ENCODE measurements around the gene ADCK2. TPM values are rescaled to one million over a fixed set of nuclear protein-coding genes. Genes with fewer than 3 reads are reported as not detected.

The ADCK2 gene
- 9.4 to 13.0 TPM (median 9.5 TPM) in 3 replicates for polyA plus RNA-seq
- polyA plus RNA-seq (2011; ENCODE audit: low read depth) = 7.4 TPM
- polyA plus RNA-seq (2011; cell fraction: cytosol; rRNA removed) = 8.2 and 9.2 TPM in 2 replicates
- polyA plus RNA-seq (2011; cell fraction: nucleus; rRNA removed) = 9.9 and 10.2 TPM in 2 replicates
- 14.9 and 15.6 TPM in 2 replicates for polyA plus RNA-seq (2012; ENCODE audit: low replicate concordance)
- polyA minus RNA-seq = 8.1 to 18.6 TPM (median 12.9 TPM) in 3 replicates
- polyA minus RNA-seq (2011; cell fraction: cytosol; rRNA and poly(A)+ RNA removed) = 11.3 TPM
- polyA minus RNA-seq (2011; cell fraction: nucleus; rRNA and poly(A)+ RNA removed) = 5.9 and 6.3 TPM in 2 replicates

GRCh38 chr7:140672382-140673062 is at the start of gene ADCK2:
ADCK2 (plus strand) TSS chr7:140672945; CDS start chr7:140673331, 386 bp downstream.
- no peaks in the 10 kb centered on the region for H3K9me1 ChIP-seq (ENCODE audit: control insufficient read depth, extremely low read depth, insufficient read depth, low read length)
- dilution Hi-C loops (cut with MboI; ENCODE audit: extremely low pct_ligation_motif_present, low sequenced_read_pairs) = no loop called here
- DNase-seq (ENCODE audit: low read depth, low spot score) = no peak
- no peaks in the 10 kb centered on the region for H3K27me3 ChIP-seq (ENCODE audit: control insufficient read depth, extremely low read depth, insufficient read depth, low read length)
- H4K20me1 ChIP-seq (ENCODE audit: control insufficient read depth, extremely low read depth, insufficient read depth, low read length) = no peaks in the 10 kb centered on the region
- no peaks in the 10 kb centered on the region for H3K9me3 ChIP-seq (ENCODE audit: control insufficient read depth, low read depth, low read length)
- no peak for FAIRE-seq
- no peaks in the 10 kb centered on the region for H3K79me2 ChIP-seq (ENCODE audit: control insufficient read depth, insufficient read depth, low read length)
- peaks cover 16% of the 10 kb centered on the region for H3K4me1 ChIP-seq (ENCODE audit: control insufficient read depth, extremely low read depth, insufficient read depth, low read length)
- peak within 1 kb of the TSS; percentile 58 to 79 (median 72) for H3K4me3 ChIP-seq (ENCODE audit: control insufficient read depth in 2 of 3, extremely low read depth in 1 of 3, insufficient read depth in 2 of 3, low read depth in 1 of 3, low read length in 3 of 3)
- peak within 1 kb of the TSS; percentile 83 for H3K4me2 ChIP-seq (ENCODE audit: control insufficient read depth, extremely low read depth, insufficient read depth, low read depth, low read length)
- peak within 1 kb of the TSS; percentile 88 for H2AFZ ChIP-seq (ENCODE audit: control insufficient read depth, low read length)
- H3K36me3 ChIP-seq (ENCODE audit: control insufficient read depth in 2 of 2, extremely low read depth in 1 of 2, insufficient read depth in 2 of 2, low read length in 2 of 2) = peaks cover 0 to 3% of the 10 kb centered on the region in 2 experiments
- peak within 1 kb of the TSS; percentile 68 for H3K9ac ChIP-seq (ENCODE audit: control insufficient read depth, extremely low read depth, insufficient read depth, low read length)
- H3K27ac ChIP-seq (ENCODE audit: control insufficient read depth, insufficient read depth, low read length) = peak within 1 kb of the TSS; percentile 19
- TF ChIP-seq CTCF (optimal IDR thresholded peaks at IDR 0.05 in 1 of 3, IDR thresholded peaks at IDR 0.05 in 1 of 3, conservative IDR thresholded peaks at IDR 0.05 in 1 of 3; ENCODE audit: extremely low read depth in 1 of 3, insufficient read depth in 2 of 3, low read length in 3 of 3) (no peak), EZH2 (IDR thresholded peaks at IDR 0.05; ENCODE audit: low read length) (no peak)

DNA sequence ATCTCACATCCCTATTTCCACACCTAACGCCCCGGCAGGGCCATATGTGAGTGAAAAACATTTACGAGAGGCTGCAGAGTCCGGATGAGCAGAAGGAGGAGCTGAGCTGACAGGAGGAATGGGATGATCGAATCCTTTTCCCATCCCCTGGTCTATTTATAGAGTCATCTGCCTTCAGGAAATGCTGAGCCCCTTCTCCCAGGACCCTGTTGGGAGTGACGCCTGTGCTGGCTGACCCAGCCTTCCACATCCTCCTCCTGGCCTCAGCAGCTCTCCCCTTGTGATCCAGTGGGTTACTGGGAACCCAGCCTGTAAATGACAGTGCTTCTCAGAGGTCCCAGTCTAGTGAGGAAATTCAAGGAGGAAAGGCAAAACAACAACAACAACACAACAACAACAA is 48.8 kb upstream of the ADCK2 start:
- FAIRE-seq (no peak), DNase-seq (ENCODE audit: low read depth, low spot score) (no peak)
- no peak overlapping the region for H3K9ac ChIP-seq (ENCODE audit: control insufficient read depth, extremely low read depth, insufficient read depth, low read length)
- no peaks in the 10 kb centered on the region for H3K27me3 ChIP-seq (ENCODE audit: control insufficient read depth, extremely low read depth, insufficient read depth, low read length)
- H3K4me1 ChIP-seq (ENCODE audit: control insufficient read depth, extremely low read depth, insufficient read depth, low read length) = peaks cover 38% of the 10 kb centered on the region
- H3K4me2 ChIP-seq (ENCODE audit: control insufficient read depth, extremely low read depth, insufficient read depth, low read depth, low read length) = no peak overlapping the region
- no peak overlapping the region for H3K27ac ChIP-seq (ENCODE audit: control insufficient read depth, insufficient read depth, low read length)
- no peaks in the 10 kb centered on the region for H4K20me1 ChIP-seq (ENCODE audit: control insufficient read depth, extremely low read depth, insufficient read depth, low read length)
- TF ChIP-seq CTCF (optimal IDR thresholded peaks at IDR 0.05 in 1 of 3, IDR thresholded peaks at IDR 0.05 in 1 of 3, conservative IDR thresholded peaks at IDR 0.05 in 1 of 3; ENCODE audit: extremely low read depth in 1 of 3, insufficient read depth in 2 of 3, low read length in 3 of 3) (no peak), EZH2 (IDR thresholded peaks at IDR 0.05; ENCODE audit: low read length) (no peak)
- no peaks in the 10 kb centered on the region for H3K9me1 ChIP-seq (ENCODE audit: control insufficient read depth, extremely low read depth, insufficient read depth, low read length)
- H3K79me2 ChIP-seq (ENCODE audit: control insufficient read depth, insufficient read depth, low read length) = no peaks in the 10 kb centered on the region
- dilution Hi-C loops (cut with MboI; ENCODE audit: extremely low pct_ligation_motif_present, low sequenced_read_pairs) = no loop called here
- no peak overlapping the region for H2AFZ ChIP-seq (ENCODE audit: control insufficient read depth, low read length)
- no peak overlapping the region for H3K4me3 ChIP-seq (ENCODE audit: control insufficient read depth in 2 of 3, extremely low read depth in 1 of 3, insufficient read depth in 2 of 3, low read depth in 1 of 3, low read length in 3 of 3)
- no peaks in the 10 kb centered on the region for H3K9me3 ChIP-seq (ENCODE audit: control insufficient read depth, low read depth, low read length)
- no peaks in the 10 kb centered on the region for H3K36me3 ChIP-seq (ENCODE audit: control insufficient read depth in 2 of 2, extremely low read depth in 1 of 2, insufficient read depth in 2 of 2, low read length in 2 of 2)

Measured in keratinocyte (primary cell).